ENCODE results near the gene FAM124B.
"Not testable (repeated sequence)": the region's sequence is repeated elsewhere in the genome, so short reads cannot be mapped to it uniquely, and the experiment has no call there.

The FAM124B gene

DNA sequence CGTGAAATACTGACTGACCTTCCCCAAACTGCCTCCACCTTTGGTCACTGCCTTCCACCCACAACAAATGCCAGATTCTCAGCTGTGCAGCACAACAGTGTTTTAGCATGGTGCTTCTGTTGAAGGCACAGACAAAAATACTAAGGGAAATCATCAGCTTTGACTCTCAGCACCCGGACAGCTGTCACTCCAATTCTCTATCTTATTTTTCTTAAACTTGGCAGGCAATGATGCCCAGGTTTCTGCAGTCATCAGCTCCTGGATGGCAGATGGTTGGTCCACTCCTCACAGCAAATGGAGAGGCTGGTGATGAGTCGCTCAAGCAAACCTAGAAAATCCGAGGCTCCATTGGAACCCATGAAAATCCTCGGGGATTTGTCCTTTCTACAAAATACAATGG, 2.9 kb upstream of the FAM124B start:
- H3K4me3 ChIP-seq (ENCODE audit: low read depth, low read length): no peak overlapping the region
- no peak for DNase-seq (ENCODE audit: low read depth)
- TF ChIP-seq MYC (IDR thresholded peaks at IDR 0.05; ENCODE audit: low read depth, low read length) (no peak), POLR2A (IDR thresholded peaks at IDR 0.05; ENCODE audit: extremely low read depth, insufficient read length) (no peak)
- TF ChIP-seq, protein P1, sequence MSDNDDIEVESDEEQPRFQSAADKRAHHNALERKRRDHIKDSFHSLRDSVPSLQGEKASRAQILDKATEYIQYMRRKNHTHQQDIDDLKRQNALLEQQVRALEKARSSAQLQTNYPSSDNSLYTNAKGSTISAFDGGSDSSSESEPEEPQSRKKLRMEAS (IDR thresholded peaks at IDR 0.05; ENCODE audit: low read depth, low read length): no peak

DNA sequence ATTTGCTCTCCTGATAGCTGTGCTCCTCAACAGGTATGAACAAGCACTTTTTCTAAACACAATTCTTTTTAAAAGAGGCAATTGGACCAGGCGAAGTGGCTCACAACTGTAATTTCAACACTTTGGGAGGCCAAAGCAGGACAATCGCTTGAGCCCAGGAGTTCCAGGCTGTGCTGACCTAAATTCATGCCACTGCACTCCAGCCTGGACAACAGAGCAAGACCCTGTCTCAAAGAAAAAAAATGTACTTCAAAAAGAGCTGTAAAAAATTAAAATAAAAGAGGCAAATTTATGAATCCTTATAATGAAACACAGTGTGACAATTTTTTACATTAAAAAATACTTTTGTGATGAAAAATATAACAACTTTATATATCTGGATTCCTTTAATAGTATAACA, 1.8 kb upstream of the FAM124B start:
- H3K4me3 ChIP-seq (ENCODE audit: low read depth, low read length): no peak overlapping the region
- DNase-seq (ENCODE audit: low read depth): no peak
- TF ChIP-seq POLR2A (IDR thresholded peaks at IDR 0.05; ENCODE audit: extremely low read depth, insufficient read length) (no peak), MYC (IDR thresholded peaks at IDR 0.05; ENCODE audit: low read depth, low read length) (no peak)
- TF ChIP-seq, protein P2, sequence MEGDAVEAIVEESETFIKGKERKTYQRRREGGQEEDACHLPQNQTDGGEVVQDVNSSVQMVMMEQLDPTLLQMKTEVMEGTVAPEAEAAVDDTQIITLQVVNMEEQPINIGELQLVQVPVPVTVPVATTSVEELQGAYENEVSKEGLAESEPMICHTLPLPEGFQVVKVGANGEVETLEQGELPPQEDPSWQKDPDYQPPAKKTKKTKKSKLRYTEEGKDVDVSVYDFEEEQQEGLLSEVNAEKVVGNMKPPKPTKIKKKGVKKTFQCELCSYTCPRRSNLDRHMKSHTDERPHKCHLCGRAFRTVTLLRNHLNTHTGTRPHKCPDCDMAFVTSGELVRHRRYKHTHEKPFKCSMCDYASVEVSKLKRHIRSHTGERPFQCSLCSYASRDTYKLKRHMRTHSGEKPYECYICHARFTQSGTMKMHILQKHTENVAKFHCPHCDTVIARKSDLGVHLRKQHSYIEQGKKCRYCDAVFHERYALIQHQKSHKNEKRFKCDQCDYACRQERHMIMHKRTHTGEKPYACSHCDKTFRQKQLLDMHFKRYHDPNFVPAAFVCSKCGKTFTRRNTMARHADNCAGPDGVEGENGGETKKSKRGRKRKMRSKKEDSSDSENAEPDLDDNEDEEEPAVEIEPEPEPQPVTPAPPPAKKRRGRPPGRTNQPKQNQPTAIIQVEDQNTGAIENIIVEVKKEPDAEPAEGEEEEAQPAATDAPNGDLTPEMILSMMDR (IDR thresholded peaks at IDR 0.05; ENCODE audit: low read depth, low read length): no peak
- TF ChIP-seq, protein P1 (IDR thresholded peaks at IDR 0.05; ENCODE audit: low read depth, low read length): no peak

DNA sequence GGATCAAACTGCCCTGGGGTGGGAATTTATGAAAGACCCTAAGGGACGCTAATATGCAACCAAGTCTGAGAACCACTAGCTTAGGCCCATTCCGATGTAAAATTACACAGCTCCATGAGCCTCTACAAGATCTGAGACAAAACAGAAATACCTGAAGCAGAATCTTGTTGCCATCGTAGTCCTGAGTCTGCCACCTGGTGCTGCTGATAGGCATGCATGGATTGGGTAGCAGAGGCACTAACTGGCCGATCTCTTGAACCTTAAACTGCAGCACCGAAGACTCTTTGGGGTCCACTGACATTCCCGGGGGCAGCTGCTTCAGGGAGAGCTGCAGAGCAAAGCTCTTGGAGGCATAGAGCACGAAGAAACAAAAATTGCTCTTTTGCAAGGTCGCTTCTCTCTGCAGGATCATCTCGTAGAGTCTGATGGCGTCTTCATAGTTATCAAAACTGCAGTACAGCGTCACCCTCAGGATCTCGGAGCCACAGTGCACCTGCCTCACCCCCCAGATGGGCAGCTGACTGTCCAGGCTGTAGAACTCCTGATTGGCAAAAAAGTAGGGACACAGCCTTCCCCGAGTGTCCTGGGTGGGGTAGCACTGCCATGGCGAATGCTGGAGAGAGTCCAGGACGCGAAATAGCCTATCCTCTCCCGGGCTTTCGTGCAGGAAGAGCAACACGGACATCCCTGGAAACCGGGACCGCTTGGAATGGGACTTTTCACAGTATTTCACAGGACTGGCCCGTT, 848 bp downstream of the FAM124B start:
- no peak for DNase-seq (ENCODE audit: low read depth)

DNA sequence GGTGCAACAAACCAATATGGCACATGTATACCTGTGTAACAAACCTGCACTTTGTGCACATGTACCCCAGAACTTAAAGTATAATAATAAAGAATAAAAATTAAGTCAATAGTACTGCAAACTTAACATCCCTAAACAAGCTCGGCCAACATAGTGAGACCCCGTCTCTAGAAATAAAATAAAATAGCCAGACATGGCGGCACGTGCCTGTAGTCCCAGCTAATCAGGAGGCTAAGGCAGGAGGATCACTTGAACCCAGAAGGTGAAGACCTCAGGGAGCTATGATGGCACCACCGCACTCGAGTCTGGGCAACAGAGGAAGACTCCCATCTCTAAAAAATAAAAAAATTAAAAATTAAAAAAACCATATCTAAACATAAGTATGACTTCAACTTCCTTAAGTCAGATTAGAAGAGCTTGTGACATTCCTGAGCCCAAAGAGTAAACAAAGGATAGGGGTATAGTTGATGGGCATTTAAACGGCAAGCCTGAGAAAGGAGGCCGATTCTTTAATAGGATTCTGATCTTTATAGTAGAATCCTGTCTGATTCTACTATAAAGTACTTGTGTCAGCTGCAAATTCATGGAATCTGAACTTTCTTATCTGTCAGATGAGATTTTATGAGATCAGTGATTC, 1.6 kb downstream of the FAM124B start:
- TF ChIP-seq, protein P2 (IDR thresholded peaks at IDR 0.05; ENCODE audit: low read depth, low read length): no peak
- TF ChIP-seq, protein P1 (IDR thresholded peaks at IDR 0.05; ENCODE audit: low read depth, low read length): no peak
- TF ChIP-seq POLR2A (IDR thresholded peaks at IDR 0.05; ENCODE audit: extremely low read depth, insufficient read length): no peak
- no peak for TF ChIP-seq MYC (IDR thresholded peaks at IDR 0.05; ENCODE audit: low read depth, low read length)
- H3K4me3 ChIP-seq (ENCODE audit: low read depth, low read length): no peak overlapping the region
- no peak for DNase-seq (ENCODE audit: low read depth)

More for the DNA sequence above, 848 bp downstream of the FAM124B start:
- no peak overlapping the region for H3K4me3 ChIP-seq (ENCODE audit: low read depth, low read length)
- no peak for TF ChIP-seq POLR2A (IDR thresholded peaks at IDR 0.05; ENCODE audit: extremely low read depth, insufficient read length)
- no peak for TF ChIP-seq MYC (IDR thresholded peaks at IDR 0.05; ENCODE audit: low read depth, low read length)
- TF ChIP-seq, protein P2 (IDR thresholded peaks at IDR 0.05; ENCODE audit: low read depth, low read length): no peak
- TF ChIP-seq, protein P1 (IDR thresholded peaks at IDR 0.05; ENCODE audit: low read depth, low read length): no peak

DNA sequence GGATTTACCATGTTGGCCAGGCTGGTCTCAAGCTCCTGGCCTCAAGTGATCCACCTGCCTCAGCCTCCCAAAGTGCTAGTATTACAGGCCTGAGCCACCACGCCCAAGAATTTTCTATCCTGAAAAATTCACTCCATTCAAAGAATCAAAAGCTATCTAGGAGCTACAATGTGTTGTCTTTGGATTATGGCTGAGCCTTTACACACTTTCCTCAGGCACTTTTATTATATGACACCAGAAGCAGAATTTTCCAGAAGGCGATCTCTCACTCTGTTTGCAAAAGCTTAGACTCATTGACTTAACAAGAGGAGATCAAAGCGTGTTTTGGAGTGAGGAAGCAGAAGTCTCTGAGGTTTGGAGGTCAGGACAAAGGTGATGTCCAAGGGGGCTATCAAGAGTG, 3.6 kb downstream of the FAM124B start:
- TF ChIP-seq POLR2A (IDR thresholded peaks at IDR 0.05; ENCODE audit: extremely low read depth, insufficient read length) (no peak), MYC (IDR thresholded peaks at IDR 0.05; ENCODE audit: low read depth, low read length) (no peak)
- TF ChIP-seq, protein P2 (IDR thresholded peaks at IDR 0.05; ENCODE audit: low read depth, low read length): no peak
- DNase-seq (ENCODE audit: low read depth): no peak
- H3K4me3 ChIP-seq (ENCODE audit: low read depth, low read length): no peak overlapping the region

DNA sequence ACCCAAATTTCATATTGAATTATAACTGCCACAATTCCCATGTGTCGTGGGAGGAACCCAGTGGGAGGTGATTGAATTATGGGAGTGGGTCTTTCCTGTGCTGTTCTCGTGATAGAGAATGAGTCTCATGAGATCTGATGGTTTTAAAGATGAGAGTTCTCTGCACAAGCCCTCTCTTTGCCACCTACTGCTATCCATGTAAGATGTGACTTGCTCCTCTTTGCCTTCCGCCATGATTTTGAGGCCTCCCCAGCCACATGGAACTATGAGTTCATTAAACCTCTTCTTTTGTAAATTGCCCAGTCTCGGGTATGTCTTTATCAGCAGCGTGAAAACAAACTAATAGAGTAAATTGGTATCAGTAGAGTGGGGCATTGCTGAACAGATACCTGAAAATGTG, 4.8 kb downstream of the FAM124B start:
- not testable (repeated sequence) for DNase-seq (ENCODE audit: low read depth); H3K4me3 ChIP-seq (ENCODE audit: low read depth, low read length)
